ENCODE results near the gene PTPRT.

- no peak for TF ChIP-seq CTCF (IDR thresholded peaks at IDR 0.05)
- TF ChIP-seq POLR2AphosphoS5 (IDR thresholded peaks at IDR 0.05): no peak
- TF ChIP-seq POLR2A (IDR thresholded peaks at IDR 0.05): no peak
- TF ChIP-seq EP300 (IDR thresholded peaks at IDR 0.05): no peak
Observed at GRCh38 chr20:42610070-42610469, 579.6 kb downstream of the PTPRT start.

All from suprapubic skin (tissue), 4 donors.